Memory B cell (primary cell): Measurements from ENCODE around the gene NKX2-4.
"Not testable (repeated sequence)": the region's sequence is repeated elsewhere in the genome, so short reads cannot be mapped to it uniquely, and the experiment has no call there.

ENCODE experiments used
- ATAC-seq: fragments of 150-1000 bp; cut with Tn5 transposase; 2 replicates; pipeline ENCODE4 v1.10.0; 2021; ENCODE audit warnings: low read depth, mild to moderate bottlenecking, moderate library complexity
- DNase-seq, 2 donors: peaks; one replicate each; pipeline ENCODE4 v3.0.0; 2022; ENCODE audit warnings: low spot score in 2 of 2
- H3K27ac Mint-ChIP-seq: one replicate; pipeline ENCODE4 v1.8.0; 2022; ENCODE audit warnings: mild to moderate bottlenecking, moderate library complexity, mixed read lengths
- H3K27me3 Mint-ChIP-seq: one replicate; pipeline ENCODE4 v1.8.0; 2022; ENCODE audit warnings: mixed read lengths
- H3K36me3 Mint-ChIP-seq: one replicate; pipeline ENCODE4 v1.8.0; 2022; ENCODE audit warnings: mild to moderate bottlenecking, mixed read lengths
- H3K4me1 Mint-ChIP-seq: one replicate; pipeline ENCODE4 v1.8.0; 2022; ENCODE audit warnings: mixed read lengths
- H3K4me3 Mint-ChIP-seq: one replicate; pipeline ENCODE4 v1.8.0; 2022; ENCODE audit warnings: mild to moderate bottlenecking, moderate library complexity, mixed read lengths
- H3K9me3 Mint-ChIP-seq: one replicate; pipeline ENCODE4 v1.8.0; 2022; ENCODE audit warnings: mixed read lengths

Gene NKX2-4

GRCh38 chr20:21388566-21388965 is 8.8 kb downstream of the NKX2-4 start:
- H3K36me3 Mint-ChIP-seq: peaks cover 27% of the 10 kb centered on the region

GRCh38 chr20:21387528-21387927 is 9.8 kb downstream of the NKX2-4 start:
- Mint-ChIP-seq H3K4me1 (peaks cover 5% of the 10 kb centered on the region), H3K36me3 (peaks cover 31% of the 10 kb centered on the region), H3K27me3 (peaks cover 10% of the 10 kb centered on the region), H3K9me3 (no peaks in the 10 kb centered on the region), H3K27ac (no peak overlapping the region), H3K4me3 (no peak overlapping the region)
- DNase-seq: no peak
- no peak for ATAC-seq

More at GRCh38 chr20:21388566-21388965, 8.8 kb downstream of the NKX2-4 start:
- no peak overlapping the region for H3K27ac Mint-ChIP-seq
- ATAC-seq (no peak), DNase-seq (no peak)
- no peak overlapping the region for H3K4me3 Mint-ChIP-seq
- H3K27me3 Mint-ChIP-seq: peaks cover 15% of the 10 kb centered on the region
- peaks cover 9% of the 10 kb centered on the region for H3K4me1 Mint-ChIP-seq
- H3K9me3 Mint-ChIP-seq: no peaks in the 10 kb centered on the region

- H3K4me1 Mint-ChIP-seq: no peaks in the 10 kb centered on the region
- no peak overlapping the region for H3K4me3 Mint-ChIP-seq
- peaks cover 27% of the 10 kb centered on the region for H3K36me3 Mint-ChIP-seq
- ATAC-seq (no peak), DNase-seq (no peak)
- H3K27me3 Mint-ChIP-seq: peaks cover 3% of the 10 kb centered on the region
- H3K27ac Mint-ChIP-seq: no peak overlapping the region
- H3K9me3 Mint-ChIP-seq: no peaks in the 10 kb centered on the region
These were observed 11.2 kb downstream of the NKX2-4 start for GRCh38 chr20:21386111-21386510.

- no peaks in the 10 kb centered on the region for H3K9me3 Mint-ChIP-seq
- H3K27ac Mint-ChIP-seq: no peak overlapping the region
- no peaks in the 10 kb centered on the region for H3K27me3 Mint-ChIP-seq
- H3K4me3 Mint-ChIP-seq: no peak overlapping the region
- H3K4me1 Mint-ChIP-seq: no peaks in the 10 kb centered on the region
- peaks cover 21% of the 10 kb centered on the region for H3K36me3 Mint-ChIP-seq
- DNase-seq (no peak), ATAC-seq (no peak)
These were observed 12.9 kb downstream of the NKX2-4 start for GRCh38 chr20:21384308-21384892.

- Mint-ChIP-seq H3K4me1 (no peaks in the 10 kb centered on the region), H3K27me3 (no peaks in the 10 kb centered on the region), H3K36me3 (peaks cover 25% of the 10 kb centered on the region), H3K4me3 (no peak overlapping the region), H3K9me3 (no peaks in the 10 kb centered on the region), H3K27ac (no peak overlapping the region)
- DNase-seq (no peak), ATAC-seq (no peak)
These were observed 15.7 kb downstream of the NKX2-4 start for GRCh38 chr20:21381619-21382018.

GRCh38 chr20:21380711-21381110 is 16.6 kb downstream of the NKX2-4 start:
- peaks cover 29% of the 10 kb centered on the region for H3K36me3 Mint-ChIP-seq
- peaks cover 2% of the 10 kb centered on the region for H3K4me1 Mint-ChIP-seq
- H3K4me3 Mint-ChIP-seq: no peak overlapping the region
- ATAC-seq (no peak), DNase-seq (no peak)
- no peaks in the 10 kb centered on the region for H3K9me3 Mint-ChIP-seq
- no peak overlapping the region for H3K27ac Mint-ChIP-seq
- no peaks in the 10 kb centered on the region for H3K27me3 Mint-ChIP-seq

GRCh38 chr20:21378259-21378658 is 19.1 kb downstream of the NKX2-4 start:
- H3K4me3 Mint-ChIP-seq: no peak overlapping the region
- DNase-seq (no peak), ATAC-seq (no peak)
- H3K36me3 Mint-ChIP-seq: peaks cover 28% of the 10 kb centered on the region
- H3K27me3 Mint-ChIP-seq: no peaks in the 10 kb centered on the region
- H3K27ac Mint-ChIP-seq: no peak overlapping the region
- H3K9me3 Mint-ChIP-seq: no peaks in the 10 kb centered on the region
- H3K4me1 Mint-ChIP-seq: peaks cover 2% of the 10 kb centered on the region

GRCh38 chr20:21377701-21378100 is 19.6 kb downstream of the NKX2-4 start:
- H3K9me3 Mint-ChIP-seq: no peaks in the 10 kb centered on the region
- H3K4me3 Mint-ChIP-seq: no peak overlapping the region
- no peak overlapping the region for H3K27ac Mint-ChIP-seq
- ATAC-seq: no peak
- no peaks in the 10 kb centered on the region for H3K27me3 Mint-ChIP-seq
- DNase-seq: no peak
- peaks cover 29% of the 10 kb centered on the region for H3K36me3 Mint-ChIP-seq
- H3K4me1 Mint-ChIP-seq: peaks cover 2% of the 10 kb centered on the region

GRCh38 chr20:21376626-21377025 is 20.7 kb downstream of the NKX2-4 start:
- H3K9me3 Mint-ChIP-seq: no peaks in the 10 kb centered on the region
- peaks cover 33% of the 10 kb centered on the region for H3K36me3 Mint-ChIP-seq
- ATAC-seq (no peak), DNase-seq (no peak)
- H3K27me3 Mint-ChIP-seq: no peaks in the 10 kb centered on the region
- peaks cover 2% of the 10 kb centered on the region for H3K4me1 Mint-ChIP-seq
- no peak overlapping the region for H3K4me3 Mint-ChIP-seq
- peak overlapping the region; percentile 12 for H3K27ac Mint-ChIP-seq

- Mint-ChIP-seq H3K9me3 (no peaks in the 10 kb centered on the region), H3K4me3 (no peak overlapping the region), H3K36me3 (peaks cover 37% of the 10 kb centered on the region), H3K27me3 (no peaks in the 10 kb centered on the region), H3K4me1 (peaks cover 2% of the 10 kb centered on the region), H3K27ac (peak overlapping the region; percentile 14)
- DNase-seq (no peak), ATAC-seq (no peak)
These were observed 23.9 kb downstream of the NKX2-4 start for GRCh38 chr20:21373436-21373835.

- Mint-ChIP-seq H3K9me3 (no peaks in the 10 kb centered on the region), H3K36me3 (peaks cover 37% of the 10 kb centered on the region), H3K27me3 (no peaks in the 10 kb centered on the region), H3K4me3 (no peak overlapping the region), H3K27ac (no peak overlapping the region), H3K4me1 (peaks cover 2% of the 10 kb centered on the region)
- DNase-seq (no peak), ATAC-seq (no peak)
These were observed 25.3 kb downstream of the NKX2-4 start for GRCh38 chr20:21372016-21372415.

- Mint-ChIP-seq H3K4me3 (no peak overlapping the region), H3K27ac (no peak overlapping the region), H3K27me3 (no peaks in the 10 kb centered on the region), H3K4me1 (no peaks in the 10 kb centered on the region), H3K36me3 (peaks cover 40% of the 10 kb centered on the region), H3K9me3 (no peaks in the 10 kb centered on the region)
- DNase-seq: no peak
- ATAC-seq: no peak
These were observed 26.1 kb downstream of the NKX2-4 start for GRCh38 chr20:21371193-21371592.

- no peak overlapping the region for H3K27ac Mint-ChIP-seq
- ATAC-seq (no peak), DNase-seq (no peak)
- no peaks in the 10 kb centered on the region for H3K4me1 Mint-ChIP-seq
- H3K36me3 Mint-ChIP-seq: peaks cover 38% of the 10 kb centered on the region
- no peak overlapping the region for H3K4me3 Mint-ChIP-seq
- no peaks in the 10 kb centered on the region for H3K9me3 Mint-ChIP-seq
- H3K27me3 Mint-ChIP-seq: no peaks in the 10 kb centered on the region
These were observed 28.5 kb downstream of the NKX2-4 start for GRCh38 chr20:21368791-21369190.

- H3K27me3 Mint-ChIP-seq, H3K9me3 Mint-ChIP-seq, H3K27ac Mint-ChIP-seq, H3K4me1 Mint-ChIP-seq, H3K4me3 Mint-ChIP-seq, DNase-seq, ATAC-seq: not testable (repeated sequence)
- peaks cover 41% of the 10 kb centered on the region for H3K36me3 Mint-ChIP-seq
These were observed 31.1 kb downstream of the NKX2-4 start for GRCh38 chr20:21366273-21366672.

GRCh38 chr20:21365771-21366170 is 31.6 kb downstream of the NKX2-4 start:
- Mint-ChIP-seq H3K27me3 (no peaks in the 10 kb centered on the region), H3K4me3 (no peak overlapping the region), H3K9me3 (no peaks in the 10 kb centered on the region), H3K27ac (no peak overlapping the region), H3K36me3 (peaks cover 40% of the 10 kb centered on the region), H3K4me1 (no peaks in the 10 kb centered on the region)
- ATAC-seq: no peak
- no peak for DNase-seq
